ENCODE results near the gene KIF6.

The KIF6 gene

GRCh38 chr6:39281312-39281980 lies 443.8 kb downstream of the KIF6 start:
- intact Hi-C loops (cut with DNase I), result no loop called here
- DNase-seq, result peak in 1 of 10 donors; percentile 69

- intact Hi-C loops (cut with DNase I), result no loop called here
- DNase-seq, result peak in 1 of 10 donors; percentile 33
Measured at GRCh38 chr6:39280247-39280731, 444.9 kb downstream of the KIF6 start.

All from posterior cingulate gyrus (tissue), 11 donors.